Breast epithelium (tissue), 4 donors: Measurements from ENCODE around the gene SYNJ2. TPM values are rescaled to one million over a fixed set of nuclear protein-coding genes. Genes with fewer than 3 reads are reported as not detected.

ENCODE experiments used
- DNase-seq, 2 donors: peaks; one replicate each; pipeline ENCODE4 v3.0.0-alpha.2; 2019; ENCODE audit warnings: low spot score in 2 of 2
- H3K27ac ChIP-seq, 2 donors: fragments of 200-600 bp; sonication (generic) in 1 of 2; one replicate each; pipeline ENCODE4 v1.5.1; 2016 to 2019; ENCODE audit warnings: mild to moderate bottlenecking in 1 of 2
- H3K27me3 ChIP-seq, 2 donors: fragments of 200-600 bp; sonication (generic) in 1 of 2; one replicate each; pipeline versions ENCODE4 v1.5.1 to v1.6.0; 2017 to 2019; ENCODE audit warnings: control low read depth in 1 of 2, mild to moderate bottlenecking in 1 of 2
- H3K36me3 ChIP-seq: fragments of 200-600 bp; one replicate; pipeline ENCODE4 v1.5.1; 2019
- H3K4me1 ChIP-seq, 2 donors: fragments of 200-600 bp; sonication (generic); one replicate each; pipeline ENCODE4 v1.5.1; 2016 to 2019; ENCODE audit warnings: control low read depth in 1 of 2
- H3K4me3 ChIP-seq, 3 donors: fragments of 200-600 bp; sonication (generic); 1 replicate in 2 of 3; 2 replicates in 1 of 3; pipeline ENCODE4 v1.5.1; 2016 to 2019; ENCODE audit warnings: mild to moderate bottlenecking in 3 of 3, moderate library complexity in 2 of 3
- H3K9me3 ChIP-seq, 2 donors: fragments of 200-600 bp; sonication (generic) in 1 of 2; one replicate each; pipeline ENCODE4 v1.5.1; 2016 to 2019; ENCODE audit warnings: control low read depth in 1 of 2
- CTCF ChIP-seq, 3 donors: fragments of 450-650 bp; IDR thresholded peaks; one replicate each; pipeline ENCODE4 v1.5.1; 2016 to 2017; ENCODE audit warnings: antibody characterized with exemption in 3 of 3, mild to moderate bottlenecking in 3 of 3, moderate library complexity in 3 of 3
- POLR2A ChIP-seq: fragments of 450-650 bp; IDR thresholded peaks from one replicate; pipeline ENCODE4 v1.6.1; 2016; ENCODE audit warnings: antibody characterized with exemption, mild to moderate bottlenecking, moderate library complexity
- POLR2AphosphoS5 ChIP-seq, 3 donors: sonication (generic); formaldehyde crosslinking; IDR thresholded peaks; one replicate each; pipeline ENCODE4 v1.6.1; 2017; ENCODE audit warnings: antibody characterized with exemption in 3 of 3
- intact Hi-C: fragments of 100-400 bp; cut with DNase I; formaldehyde crosslinking; loops from one replicate; pipeline ENCODE4 v1.15.1; 2023; ENCODE audit warnings: low total_unique reads
- total RNA-seq, 3 donors: library from RNA; depleted of rRNA; stranded (reverse); fragments of >200 nt; gene quantifications; one replicate each; pipeline ENCODE4 v1.1.0, GENCODE V29; 2016

SYNJ2 gene
- total RNA-seq, 3 donors from 2014 or later, result 3.0 to 20.2 (median 15.7) TPM

DNA sequence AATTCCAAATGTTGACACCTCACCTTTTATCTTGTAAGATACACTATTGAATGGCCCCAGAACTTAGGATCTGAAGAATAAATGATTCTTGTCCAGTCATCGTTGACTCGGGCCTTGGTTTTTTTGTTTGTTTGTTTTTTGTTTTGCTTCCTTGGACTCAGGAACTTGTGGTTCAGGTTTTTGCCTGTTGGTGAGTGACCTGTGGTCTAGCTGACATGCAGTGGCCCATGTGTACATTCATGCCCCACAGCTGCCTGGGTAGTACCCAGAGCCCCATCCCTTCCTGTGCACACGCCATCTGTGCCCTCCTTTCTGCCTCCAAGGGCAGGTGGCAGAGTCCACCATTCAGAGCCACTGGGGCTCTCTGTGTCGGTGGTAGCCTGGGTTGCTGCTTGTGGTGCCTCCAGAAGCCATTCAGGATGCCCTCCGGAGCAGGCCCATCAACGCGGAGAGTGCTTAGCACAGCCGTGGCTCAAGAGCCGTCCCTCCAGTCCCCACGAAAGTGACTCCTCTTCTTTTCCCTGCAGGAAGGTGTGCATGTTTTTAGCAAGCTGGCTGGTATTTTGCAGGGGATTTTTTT is 85.9 kb downstream of the SYNJ2 start:
- intact Hi-C loops, result no loop called here
- TF ChIP-seq CTCF (IDR thresholded peaks at IDR 0.05) (no peak), POLR2AphosphoS5 (IDR thresholded peaks at IDR 0.05) (no peak), POLR2A (no peak)
- no peaks in the 10 kb centered on the region for H3K36me3 ChIP-seq
- no peak for DNase-seq
- no peaks in the 10 kb centered on the region for H3K9me3 ChIP-seq
- no peaks in the 10 kb centered on the region for H3K4me1 ChIP-seq
- no peak overlapping the region for H3K4me3 ChIP-seq
- H3K27ac ChIP-seq, result peak overlapping the region in 1 of 2 donors; percentile 0
- H3K27me3 ChIP-seq, result no peaks in the 10 kb centered on the region

DNA sequence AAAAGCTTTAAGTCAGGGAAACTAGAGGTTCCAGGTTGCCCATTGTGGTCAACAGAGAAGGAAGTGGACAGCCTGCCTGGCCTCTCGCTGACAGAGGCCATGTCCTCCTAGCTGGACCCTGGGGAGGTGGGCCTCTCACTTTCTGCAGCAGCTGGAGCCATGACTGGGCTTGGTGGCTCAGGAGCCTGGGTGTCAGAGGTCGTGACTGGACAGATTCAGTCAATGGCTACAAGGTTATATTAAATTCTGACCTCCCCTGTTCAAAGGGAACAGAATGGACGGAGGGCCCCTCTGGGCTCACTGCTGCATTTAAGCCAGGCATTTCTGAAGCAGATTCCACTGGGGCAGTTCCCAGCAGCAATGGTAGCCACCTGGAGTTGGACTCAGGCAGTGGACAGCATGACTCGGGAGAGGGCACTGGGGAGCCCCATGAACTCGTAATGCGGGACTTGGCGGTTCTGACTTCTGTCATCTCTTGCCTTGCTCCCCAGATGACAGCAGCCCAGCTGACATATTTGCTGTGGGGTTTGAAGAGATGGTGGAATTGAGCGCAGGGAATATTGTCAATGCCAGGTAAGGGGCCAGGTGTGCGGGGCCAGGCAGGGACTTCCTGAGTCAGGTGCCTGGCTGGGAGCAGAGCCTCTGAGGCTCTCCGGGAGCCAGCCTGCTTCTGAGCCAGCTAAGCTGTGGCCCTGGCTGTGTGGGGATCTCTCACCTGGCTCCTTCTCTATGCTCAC is 86.7 kb downstream of the SYNJ2 start:
- no peaks in the 10 kb centered on the region for H3K36me3 ChIP-seq

GRCh38 chr6:158068893-158069799 is 87.5 kb downstream of the SYNJ2 start:
- H3K36me3 ChIP-seq, result no peaks in the 10 kb centered on the region

More for the DNA sequence above, 86.7 kb downstream of the SYNJ2 start:
- no peak overlapping the region for H3K4me3 ChIP-seq
- no peaks in the 10 kb centered on the region for H3K4me1 ChIP-seq
- intact Hi-C loops, result no loop called here
- peak overlapping the region; percentile 58 to 71 for H3K27ac ChIP-seq
- no peak for DNase-seq
- TF ChIP-seq POLR2A, result no peak
- TF ChIP-seq POLR2AphosphoS5 (IDR thresholded peaks at IDR 0.05), result no peak
- no peak for TF ChIP-seq CTCF (IDR thresholded peaks at IDR 0.05)
- no peaks in the 10 kb centered on the region for H3K27me3 ChIP-seq
- no peaks in the 10 kb centered on the region for H3K9me3 ChIP-seq

DNA sequence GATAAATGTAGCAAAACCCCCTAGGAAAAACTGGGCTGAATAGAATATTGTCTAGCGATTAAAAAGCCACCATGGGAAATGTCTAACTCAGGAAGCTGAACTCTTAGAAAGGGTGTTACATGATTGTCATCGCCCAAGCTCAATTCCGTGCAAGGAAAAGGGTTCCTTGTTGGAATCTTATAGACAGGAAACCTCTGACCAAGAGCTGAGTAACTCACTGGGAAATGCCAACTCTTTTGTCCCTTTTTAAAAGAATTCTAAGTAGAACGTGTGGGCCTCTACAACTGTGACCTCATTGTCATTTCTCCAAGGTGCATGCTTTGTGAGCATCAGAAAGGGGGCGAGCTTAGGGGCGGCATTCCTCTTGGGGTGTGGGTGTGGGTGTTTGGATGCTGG is 88.1 kb downstream of the SYNJ2 start:
- intact Hi-C loops, result loop anchor here (10.0 kb wide), 1 partner anchor 305 kb away; no protein-coding TSS in a partner anchor
- peak overlapping the region; percentile 58 to 71 for H3K27ac ChIP-seq
- H3K36me3 ChIP-seq, result no peaks in the 10 kb centered on the region
- TF ChIP-seq POLR2A (no peak), CTCF (IDR thresholded peaks at IDR 0.05) (no peak), POLR2AphosphoS5 (IDR thresholded peaks at IDR 0.05) (no peak)
- no peak overlapping the region for H3K4me3 ChIP-seq
- H3K27me3 ChIP-seq, result no peaks in the 10 kb centered on the region
- H3K4me1 ChIP-seq, result no peaks in the 10 kb centered on the region
- H3K9me3 ChIP-seq, result no peaks in the 10 kb centered on the region
- no peak for DNase-seq

More at GRCh38 chr6:158068893-158069799, 87.5 kb downstream of the SYNJ2 start:
- Histone ChIP-seq H3K4me1 (no peaks in the 10 kb centered on the region), H3K9me3 (no peaks in the 10 kb centered on the region), H3K4me3 (no peak overlapping the region), H3K27ac (peak overlapping the region; percentile 58 to 71), H3K27me3 (no peaks in the 10 kb centered on the region)
- DNase-seq, result peak; percentile 73 to 85
- TF ChIP-seq POLR2A, result no peak
- TF ChIP-seq CTCF (IDR thresholded peaks at IDR 0.05), result no peak
- TF ChIP-seq POLR2AphosphoS5 (IDR thresholded peaks at IDR 0.05), result no peak
- intact Hi-C loops, result no loop called here
